Inferior parietal cortex (tissue), 1 donor: ENCODE results near the gene CNIH1.
"Not testable (repeated sequence)": the region's sequence is repeated elsewhere in the genome, so short reads cannot be mapped to it uniquely, and the experiment has no call there.

ENCODE experiments used
- DNase-seq: peaks from one replicate; pipeline ENCODE4 v3.0.0-alpha.2; 2016; ENCODE audit errors: extremely low spot score

CNIH1 gene

GRCh38 chr14:54380558-54380957 is 60.6 kb downstream of the CNIH1 start:
- not testable (repeated sequence) for DNase-seq

GRCh38 chr14:54378893-54379292 is 62.3 kb downstream of the CNIH1 start:
- DNase-seq: not testable (repeated sequence)

- DNase-seq: no peak
Measured at GRCh38 chr14:54377501-54377900, 63.7 kb downstream of the CNIH1 start.

GRCh38 chr14:54374117-54374884 is 66.9 kb downstream of the CNIH1 start:
- DNase-seq: no peak
